Stomach smooth muscle (tissue), 2 donors: Measurements from ENCODE around the gene KRTAP10-9.
"Not testable (repeated sequence)": the region's sequence is repeated elsewhere in the genome, so short reads cannot be mapped to it uniquely, and the experiment has no call there.

Source experiments
- H3K27ac ChIP-seq: one replicate; pipeline ENCODE4 v1.7.0; 2013; ENCODE audit warnings: mild to moderate bottlenecking, low read length, inconsistent platforms
- H3K27me3 ChIP-seq, 2 donors: one replicate each; pipeline ENCODE4 v1.7.0; 2013; ENCODE audit warnings: low read length in 2 of 2; ENCODE audit not compliant: insufficient read depth in 2 of 2, control insufficient read depth in 1 of 2
- H3K36me3 ChIP-seq, 2 donors: one replicate each; pipeline ENCODE4 v1.7.0; 2013; ENCODE audit warnings: low read length in 2 of 2; ENCODE audit not compliant: control insufficient read depth in 2 of 2, insufficient read depth in 2 of 2
- H3K4me1 ChIP-seq: one replicate; pipeline ENCODE4 v1.7.0; 2013; ENCODE audit warnings: low read length; ENCODE audit not compliant: control insufficient read depth, insufficient read depth
- H3K4me3 ChIP-seq, 2 donors: one replicate each; pipeline ENCODE4 v1.7.0; 2013; ENCODE audit warnings: low read length in 2 of 2
- H3K9ac ChIP-seq, 2 donors: one replicate each; pipeline ENCODE4 v1.7.0; 2013; ENCODE audit warnings: low read length in 2 of 2, mild to moderate bottlenecking in 1 of 2
- H3K9me3 ChIP-seq, 2 donors: one replicate each; pipeline ENCODE4 v1.7.0; 2013; ENCODE audit warnings: low read length in 2 of 2; ENCODE audit not compliant: control insufficient read depth in 2 of 2
- donor health status: healthy.
- donor health status: Pancreatic carcinoma.

KRTAP10-9 gene

DNA sequence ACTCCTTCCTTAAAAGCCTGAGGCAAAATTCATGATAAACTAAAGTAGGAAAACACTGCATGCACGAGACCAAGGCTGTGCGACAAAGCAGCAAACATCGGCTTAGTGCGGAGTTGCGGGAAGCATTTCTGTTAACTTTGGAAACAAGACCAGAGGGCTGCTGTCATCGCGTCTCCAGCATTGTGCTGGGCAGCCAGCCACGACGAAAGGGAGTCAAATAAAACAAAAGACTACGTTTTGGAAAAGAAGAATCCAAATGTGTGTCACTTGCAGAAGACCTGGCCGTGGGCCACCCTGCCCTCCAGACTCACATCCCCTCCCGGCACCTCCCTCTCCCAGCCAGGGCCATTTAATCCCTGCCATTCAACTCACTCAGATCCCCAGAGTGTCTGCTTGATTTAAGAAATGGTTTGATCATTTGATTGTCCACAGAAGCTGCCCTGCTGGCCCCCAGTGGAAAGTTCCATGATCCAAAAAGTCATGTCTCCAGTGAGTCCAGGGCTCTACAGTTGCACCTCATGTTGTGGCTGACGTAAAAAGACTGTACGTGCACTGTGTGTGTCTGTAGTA lies 16.9 kb downstream of the KRTAP10-9 start:
- H3K4me3 ChIP-seq, result no peak overlapping the region
- no peak overlapping the region for H3K27ac ChIP-seq
- H3K9me3 ChIP-seq, result peaks cover 0 to 11% of the 10 kb centered on the region in 2 donors
- no peaks in the 10 kb centered on the region for H3K4me1 ChIP-seq
- H3K36me3 ChIP-seq, result no peaks in the 10 kb centered on the region
- peaks cover 5 to 22% of the 10 kb centered on the region in 2 donors for H3K27me3 ChIP-seq
- no peak overlapping the region for H3K9ac ChIP-seq

DNA sequence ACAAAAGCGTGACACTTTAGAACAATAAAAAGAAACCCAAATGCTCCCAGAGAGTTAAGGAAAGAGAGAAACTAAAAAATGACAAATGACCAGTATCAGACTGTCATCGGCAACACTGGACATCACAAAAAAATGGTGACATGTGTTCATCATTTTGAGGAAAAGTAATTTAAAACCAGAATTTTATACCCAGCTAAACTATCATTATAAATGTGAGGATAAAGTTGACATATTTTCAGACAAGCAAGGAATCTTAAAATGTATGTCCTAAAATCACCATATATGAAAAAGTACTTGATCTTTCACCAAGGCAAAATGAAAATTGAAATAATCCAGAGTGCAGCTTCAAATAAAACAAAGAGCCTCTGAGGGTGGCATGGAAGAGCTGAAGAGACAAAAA lies 18.0 kb downstream of the KRTAP10-9 start:
- H3K9me3 ChIP-seq, result peaks cover 0 to 10% of the 10 kb centered on the region in 2 donors
- H3K27me3 ChIP-seq, result peaks cover under 1 to 18% of the 10 kb centered on the region in 2 donors
- H3K9ac ChIP-seq, result no peak overlapping the region
- no peak overlapping the region for H3K27ac ChIP-seq
- H3K4me1 ChIP-seq, result no peaks in the 10 kb centered on the region
- no peak overlapping the region for H3K4me3 ChIP-seq
- no peaks in the 10 kb centered on the region for H3K36me3 ChIP-seq

DNA sequence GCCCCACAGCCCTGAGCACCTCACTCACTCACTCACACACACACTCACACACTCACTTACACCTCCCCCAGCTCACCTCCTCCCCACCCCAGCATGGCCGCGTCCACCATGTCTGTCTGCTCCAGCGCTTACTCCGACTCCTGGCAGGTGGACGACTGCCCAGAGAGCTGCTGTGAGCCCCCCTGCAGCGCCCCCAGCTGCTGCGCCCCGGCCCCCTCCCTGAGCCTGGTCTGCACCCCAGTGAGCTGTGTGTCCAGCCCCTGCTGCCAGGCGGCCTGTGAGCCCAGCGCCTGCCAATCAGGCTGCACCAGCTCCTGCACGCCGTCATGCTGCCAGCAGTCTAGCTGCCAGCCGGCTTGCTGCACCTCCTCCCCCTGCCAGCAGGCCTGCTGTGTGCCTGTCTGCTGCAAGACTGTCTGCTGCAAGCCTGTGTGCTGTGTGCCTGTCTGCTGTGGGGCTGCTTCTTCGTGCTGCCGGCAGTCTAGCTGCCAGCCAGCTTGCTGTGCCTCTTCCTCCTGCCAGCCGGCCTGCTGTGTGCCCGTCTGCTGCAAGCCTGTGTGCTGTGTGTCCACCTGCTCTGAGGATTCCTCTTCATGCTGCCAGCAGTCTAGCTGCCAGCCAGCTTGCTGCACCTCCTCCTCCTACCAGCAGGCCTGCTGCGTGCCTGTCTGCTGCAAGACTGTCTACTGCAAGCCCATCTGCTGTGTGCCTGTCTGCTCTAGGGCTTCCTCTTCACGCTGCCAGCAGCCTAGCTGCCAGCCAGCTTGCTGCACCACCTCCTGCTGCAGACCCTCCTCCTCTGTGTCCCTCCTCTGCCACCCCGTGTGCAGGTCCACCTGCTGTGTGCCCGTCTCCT lies 19.7 kb downstream of the KRTAP10-9 start, which contains the start of gene KRTAP10-11:
Gene KRTAP10-11, plus strand, starts transcription at position 49 of the 856 bp plus-strand sequence. Its CDS starts 45 bp downstream, at position 94.
- not testable (repeated sequence) for H3K4me1 ChIP-seq, H3K36me3 ChIP-seq, H3K27me3 ChIP-seq, H3K9me3 ChIP-seq, H3K9ac ChIP-seq, H3K27ac ChIP-seq, H3K4me3 ChIP-seq

DNA sequence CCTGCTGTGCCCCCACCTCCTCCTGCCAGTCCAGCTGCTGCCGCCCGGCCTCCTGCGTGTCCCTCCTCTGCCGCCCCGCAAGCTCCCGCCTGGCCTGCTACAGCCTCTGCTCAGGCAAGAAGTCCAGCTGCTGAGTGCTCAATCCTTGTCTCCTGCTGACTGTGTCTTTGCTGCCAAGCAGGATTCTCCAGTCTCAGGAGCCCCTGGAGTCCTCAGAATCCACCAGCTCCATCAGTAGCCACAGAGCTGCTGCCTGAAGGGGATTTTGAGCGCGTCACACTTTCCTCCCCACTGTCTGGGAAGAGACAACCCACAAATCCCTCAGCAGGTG lies 20.3 kb downstream of the KRTAP10-9 start:
- Histone ChIP-seq H3K27ac (no peak overlapping the region), H3K4me1 (no peaks in the 10 kb centered on the region), H3K27me3 (peaks cover 0 to 9% of the 10 kb centered on the region in 2 donors), H3K9me3 (peaks cover 0 to 4% of the 10 kb centered on the region in 2 donors), H3K4me3 (no peak overlapping the region), H3K9ac (no peak overlapping the region), H3K36me3 (no peaks in the 10 kb centered on the region)

DNA sequence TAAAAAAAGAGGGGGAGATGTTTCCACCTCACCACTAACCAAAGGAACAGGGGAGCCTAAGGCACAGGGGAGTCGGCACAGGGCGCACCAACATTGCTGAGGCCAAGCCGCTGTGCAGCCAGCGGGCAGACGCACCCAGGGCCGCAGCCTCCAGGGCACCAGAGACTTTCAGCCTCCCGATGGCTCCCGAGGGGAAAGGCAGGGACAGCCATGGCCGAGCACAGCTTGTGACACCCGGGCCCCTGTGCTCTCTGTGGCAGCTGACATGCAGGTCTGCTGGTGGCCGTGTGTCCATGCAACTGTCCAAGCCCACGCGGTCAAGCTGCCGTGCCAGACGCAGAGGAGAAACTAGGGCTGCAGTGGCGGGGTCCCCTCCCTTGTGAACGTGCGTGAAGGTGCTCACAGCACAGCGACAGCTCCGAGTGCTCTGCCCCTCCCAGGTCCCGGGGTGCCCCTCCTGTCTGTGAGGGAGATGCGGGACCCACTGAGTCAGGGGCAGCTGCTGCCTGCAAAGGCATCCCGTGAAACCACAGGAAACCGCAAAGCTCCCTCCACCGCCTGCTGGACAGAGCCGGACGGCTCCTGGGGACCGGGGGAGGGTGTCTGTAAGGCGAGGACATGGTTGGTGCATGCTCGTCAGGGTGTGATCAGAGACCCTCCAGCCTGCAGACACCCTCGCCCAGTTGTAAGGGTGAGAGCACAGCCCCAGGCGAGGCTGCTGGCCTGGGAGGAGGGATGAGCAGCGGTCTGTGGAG lies 21.8 kb downstream of the KRTAP10-9 start:
- H3K4me1 ChIP-seq, result no peaks in the 10 kb centered on the region
- H3K4me3 ChIP-seq, result no peak overlapping the region
- H3K27me3 ChIP-seq, result peaks cover 2 to 9% of the 10 kb centered on the region in 2 donors
- H3K27ac ChIP-seq, result no peak overlapping the region
- H3K36me3 ChIP-seq, result no peaks in the 10 kb centered on the region
- no peak overlapping the region for H3K9ac ChIP-seq
- peaks cover 0 to 4% of the 10 kb centered on the region in 2 donors for H3K9me3 ChIP-seq

DNA sequence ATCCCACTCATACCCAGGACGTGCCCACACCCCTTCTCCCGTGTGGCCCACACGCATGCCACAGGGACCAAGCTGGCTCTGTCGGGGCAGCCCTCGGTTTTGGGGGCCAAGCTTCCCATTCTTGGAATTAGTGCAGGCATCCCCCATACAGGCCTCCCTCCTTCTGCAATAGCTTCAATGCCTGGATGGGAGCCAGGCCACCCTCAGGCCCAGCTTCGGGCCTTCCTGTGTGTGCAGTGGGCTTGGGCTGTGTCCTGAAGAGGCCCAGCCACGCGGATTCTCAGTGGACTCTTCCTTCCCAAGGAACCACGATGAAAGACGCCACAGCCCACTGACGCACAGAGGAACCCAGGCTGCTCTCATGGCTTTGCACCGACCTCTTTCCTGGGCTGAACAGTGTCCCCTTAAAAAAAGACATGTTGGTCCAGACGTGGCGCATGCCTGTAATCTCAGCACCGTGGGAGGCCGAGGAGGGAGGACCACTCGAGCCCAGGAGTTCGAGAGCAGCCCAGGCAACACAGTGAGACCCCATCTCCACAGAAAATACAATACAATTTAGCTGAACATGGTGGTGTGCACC lies 22.7 kb downstream of the KRTAP10-9 start:
- Histone ChIP-seq H3K27ac (no peak overlapping the region), H3K4me3 (no peak overlapping the region), H3K9me3 (no peaks in the 10 kb centered on the region), H3K36me3 (no peaks in the 10 kb centered on the region), H3K4me1 (no peaks in the 10 kb centered on the region), H3K27me3 (peaks cover 3 to 9% of the 10 kb centered on the region in 2 donors), H3K9ac (no peak overlapping the region)

DNA sequence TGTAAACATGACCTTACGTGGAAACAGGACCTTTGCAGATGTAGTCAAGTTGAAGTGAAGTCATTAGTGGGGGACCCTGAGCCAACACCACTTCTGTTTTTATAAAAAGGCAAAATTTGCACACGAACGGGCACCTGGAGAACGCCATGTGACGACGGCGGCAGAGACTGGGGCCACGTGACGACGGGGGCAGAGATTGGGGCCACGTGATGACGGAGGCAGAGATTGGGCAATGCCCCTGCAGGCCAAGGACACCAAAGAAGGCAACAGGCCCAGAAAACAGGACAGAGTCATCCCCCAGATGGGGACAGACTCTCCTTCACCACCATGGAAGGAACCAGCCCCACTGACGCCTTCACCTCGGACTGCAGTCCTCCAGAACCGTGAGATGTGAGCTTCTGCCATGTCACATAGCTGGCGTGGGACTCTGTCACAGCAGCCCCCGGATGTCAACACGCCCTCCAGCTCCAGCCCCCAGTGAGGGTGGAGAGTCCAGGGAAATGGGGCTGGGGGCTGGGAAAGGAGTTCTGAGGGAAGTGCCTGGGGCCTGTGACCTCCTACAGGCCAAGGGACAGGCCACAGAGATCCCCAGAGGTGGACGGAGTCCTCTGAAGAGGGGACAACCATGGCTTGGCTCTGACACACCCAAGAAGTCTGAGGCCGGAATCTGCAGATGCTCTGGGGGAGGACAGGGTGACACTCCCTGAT lies 23.5 kb downstream of the KRTAP10-9 start:
- no peaks in the 10 kb centered on the region for H3K36me3 ChIP-seq
- H3K4me3 ChIP-seq, result no peak overlapping the region
- no peaks in the 10 kb centered on the region for H3K4me1 ChIP-seq
- no peak overlapping the region for H3K27ac ChIP-seq
- H3K27me3 ChIP-seq, result peaks cover 3 to 9% of the 10 kb centered on the region in 2 donors
- H3K9ac ChIP-seq, result no peak overlapping the region
- H3K9me3 ChIP-seq, result no peaks in the 10 kb centered on the region

DNA sequence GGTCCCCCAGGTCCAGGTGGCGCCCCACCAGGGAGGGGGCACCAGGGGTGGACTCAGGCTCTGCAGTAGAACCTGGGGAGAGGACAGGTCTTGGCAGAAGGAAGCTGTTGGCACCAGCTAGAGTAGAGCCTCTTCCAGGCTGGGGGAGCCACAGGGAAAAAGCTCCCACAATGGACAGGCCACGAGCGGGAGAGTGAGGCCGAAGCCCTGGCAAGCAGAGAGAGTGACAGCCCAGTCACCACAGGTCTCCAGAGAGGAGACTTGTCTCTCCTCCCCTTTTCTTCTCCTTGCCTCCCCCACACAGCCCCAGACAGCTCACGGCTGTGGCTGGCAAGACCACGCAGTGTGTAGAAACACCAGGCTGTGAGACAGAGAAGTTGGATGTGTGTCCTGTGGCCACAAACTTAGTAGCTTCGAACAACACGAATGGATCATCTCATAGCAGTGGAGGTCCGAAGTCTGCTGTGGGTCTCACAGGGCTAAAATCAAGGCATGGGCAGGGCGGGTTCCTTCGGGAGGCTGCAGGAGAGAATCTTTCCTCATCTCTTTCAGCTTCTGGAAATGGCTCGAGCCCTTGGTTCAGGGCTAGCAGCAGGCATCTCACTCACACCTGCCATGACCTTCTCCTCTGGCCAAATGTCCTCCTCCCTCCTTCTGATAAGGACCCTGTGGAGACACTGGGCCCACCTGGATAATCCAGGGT lies 24.2 kb downstream of the KRTAP10-9 start:
- Histone ChIP-seq H3K36me3 (no peaks in the 10 kb centered on the region), H3K27ac (no peak overlapping the region), H3K4me1 (no peaks in the 10 kb centered on the region), H3K27me3 (peaks cover 3 to 9% of the 10 kb centered on the region in 2 donors), H3K9ac (no peak overlapping the region), H3K4me3 (no peak overlapping the region), H3K9me3 (peaks cover 0 to 3% of the 10 kb centered on the region in 2 donors)

DNA sequence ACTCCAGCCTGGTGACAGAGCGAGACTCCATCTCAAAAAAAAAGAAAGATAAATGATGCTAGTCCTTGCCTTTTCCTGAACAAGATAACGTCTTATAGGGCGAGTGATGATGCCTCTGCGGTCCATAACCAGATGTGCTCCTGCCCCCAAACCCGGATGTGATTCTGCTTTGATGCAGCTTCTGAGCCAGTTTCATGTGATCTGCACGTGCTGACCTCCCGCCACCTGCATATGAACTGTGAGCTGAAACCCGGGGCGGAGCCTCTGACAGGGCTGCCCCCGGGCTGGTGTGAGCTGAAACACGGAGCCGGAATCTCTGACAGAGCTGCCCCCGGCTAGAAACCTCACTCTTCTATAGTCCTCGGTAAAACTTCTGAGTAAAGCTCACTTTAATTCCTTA lies 26.2 kb downstream of the KRTAP10-9 start:
- Histone ChIP-seq H3K9ac (no peak overlapping the region), H3K27ac (no peak overlapping the region), H3K27me3 (peaks cover 2 to 3% of the 10 kb centered on the region in 2 donors), H3K36me3 (no peaks in the 10 kb centered on the region), H3K4me1 (peaks cover 2% of the 10 kb centered on the region), H3K9me3 (peaks cover 2 to 5% of the 10 kb centered on the region in 2 donors), H3K4me3 (no peak overlapping the region)
